Posterior cingulate gyrus (tissue), 11 donors: Measurements from ENCODE around the gene FANCL.
"Not testable (repeated sequence)": the region's sequence is repeated elsewhere in the genome, so short reads cannot be mapped to it uniquely, and the experiment has no call there.

Source experiments
- DNase-seq, 10 donors: peaks; one replicate each; pipeline versions ENCODE4 v3.0.0 to v3.0.0-alpha.2; 2020 to 2021; ENCODE audit warnings: mixed read lengths in 3 of 10
- intact Hi-C: fragments of 100-400 bp; cut with DNase I; formaldehyde crosslinking; loops from one replicate; pipeline ENCODE4 v1.15.1; 2023

Gene FANCL

GRCh38 chr2:58207189-58207588 lies 33.9 kb downstream of the FANCL start:
- no peak for DNase-seq
- intact Hi-C loops, result no loop called here

GRCh38 chr2:58206785-58207184 lies 34.3 kb downstream of the FANCL start:
- DNase-seq, result no peak
- intact Hi-C loops, result no loop called here

- no peak for DNase-seq
- intact Hi-C loops, result no loop called here
Observed at GRCh38 chr2:58204195-58204959, 36.7 kb downstream of the FANCL start.

- no peak for DNase-seq
- intact Hi-C loops, result no loop called here
Observed at GRCh38 chr2:58203018-58203417, 38.1 kb downstream of the FANCL start.

DNA sequence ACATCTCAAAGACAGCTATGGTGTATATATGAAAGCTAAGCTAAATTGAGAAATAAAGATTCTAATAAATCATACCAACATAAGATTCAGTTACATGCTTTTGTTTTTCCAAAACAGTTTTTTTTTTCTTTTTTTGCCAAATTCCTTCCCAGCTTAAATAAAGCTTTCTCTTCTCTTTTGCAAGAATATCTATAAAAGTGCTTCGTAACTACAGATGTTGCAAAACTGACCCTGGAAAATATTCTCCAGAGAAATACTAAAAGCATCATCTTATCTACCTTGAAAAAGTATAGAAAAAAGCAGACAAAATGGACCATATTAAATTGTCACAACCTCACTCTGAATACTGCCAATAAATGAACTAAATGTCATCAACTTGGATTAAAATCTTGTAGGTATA lies 38.7 kb downstream of the FANCL start:
- intact Hi-C loops, result no loop called here
- DNase-seq, result no peak

GRCh38 chr2:58197894-58198293 lies 43.2 kb downstream of the FANCL start:
- DNase-seq, result no peak
- intact Hi-C loops, result no loop called here

DNA sequence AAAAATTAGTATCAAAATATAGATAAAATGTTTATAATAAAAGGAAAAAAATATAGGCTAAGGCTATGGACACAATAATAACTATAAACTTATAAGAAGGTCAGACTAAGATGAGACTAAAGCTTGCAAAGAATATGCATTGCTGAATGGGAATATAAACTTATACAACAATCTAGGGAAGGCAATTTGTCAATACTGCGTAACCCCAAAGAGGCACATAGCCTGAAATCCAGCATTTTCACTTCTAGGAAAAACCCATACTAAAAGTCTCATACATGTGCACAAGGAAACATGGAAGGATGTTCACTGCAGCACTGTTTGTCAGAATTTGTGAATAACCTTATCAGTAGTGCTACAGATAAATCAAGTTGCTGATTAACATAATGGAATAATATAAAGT lies 45.5 kb downstream of the FANCL start:
- no peak for DNase-seq
- intact Hi-C loops, result no loop called here

- intact Hi-C loops, result no loop called here
- DNase-seq, result no peak
Observed at GRCh38 chr2:58194458-58194857, 46.7 kb downstream of the FANCL start.

- DNase-seq, intact Hi-C loops: not testable (repeated sequence)
Observed at GRCh38 chr2:58187022-58187421, 54.1 kb downstream of the FANCL start.

GRCh38 chr2:58186501-58186900 lies 54.6 kb downstream of the FANCL start:
- DNase-seq, result no peak
- intact Hi-C loops, result no loop called here

DNA sequence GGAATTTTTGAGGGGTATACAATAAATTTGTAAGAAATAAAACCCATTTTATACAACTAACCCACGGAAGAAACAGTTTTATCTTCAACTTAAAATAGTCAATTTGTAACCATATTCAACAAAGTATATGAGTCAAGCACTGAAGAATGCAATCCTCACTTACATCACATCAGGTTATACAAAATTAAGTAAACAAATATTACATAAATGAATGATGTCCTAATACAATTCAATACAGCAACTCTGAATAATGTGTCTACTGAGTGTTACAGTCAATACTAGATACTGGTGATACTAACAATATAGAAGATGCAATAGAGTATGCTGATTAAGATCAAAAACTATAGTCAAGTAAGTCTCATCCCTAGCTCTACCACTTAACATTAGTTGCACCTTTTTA lies 58.6 kb downstream of the FANCL start:
- no peak for DNase-seq
- intact Hi-C loops, result no loop called here

DNA sequence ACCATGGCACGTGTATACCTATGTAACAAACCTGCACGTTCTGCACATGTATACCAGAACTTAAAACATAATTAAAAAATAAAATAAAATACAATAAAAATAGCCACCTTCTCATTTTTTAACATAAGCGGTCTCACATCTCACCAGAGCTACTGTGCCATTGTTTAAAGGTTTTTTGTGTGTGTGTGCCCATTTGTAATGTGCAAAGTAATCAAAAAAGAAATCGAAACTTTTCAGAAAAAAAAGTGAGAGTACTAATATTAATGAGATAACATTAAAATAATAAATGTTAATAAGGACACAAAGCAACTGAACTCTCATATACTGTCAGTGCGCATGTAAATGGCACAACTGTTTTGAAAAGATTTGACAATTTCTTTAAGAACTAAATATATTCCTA lies 60.5 kb downstream of the FANCL start:
- no peak for DNase-seq
- intact Hi-C loops, result no loop called here

DNA sequence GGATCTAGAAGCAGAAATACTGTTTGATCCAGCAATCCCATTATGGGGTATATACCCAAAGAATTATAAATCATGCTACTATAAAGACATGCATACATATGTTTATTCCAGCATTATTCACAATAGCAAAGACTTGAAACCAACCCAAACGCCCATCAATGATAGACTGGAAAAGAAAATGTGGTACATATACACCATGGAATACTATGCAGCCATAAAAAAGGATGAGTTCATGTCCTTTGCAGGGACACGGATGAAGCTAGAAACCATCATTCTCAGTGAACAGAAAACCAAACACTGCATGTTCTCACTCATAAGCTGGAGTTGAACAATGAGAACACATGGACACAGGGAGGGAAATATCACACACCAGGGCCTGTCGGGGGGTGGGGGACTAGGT lies 61.0 kb downstream of the FANCL start:
- intact Hi-C loops, DNase-seq: not testable (repeated sequence)

- DNase-seq, intact Hi-C loops: not testable (repeated sequence)
Observed at GRCh38 chr2:58177187-58177586, 63.9 kb downstream of the FANCL start.

GRCh38 chr2:58171831-58172230 lies 69.3 kb downstream of the FANCL start:
- peak in 2 of 10 donors; percentile 42 to 51 for DNase-seq
- intact Hi-C loops, result not testable (repeated sequence)

GRCh38 chr2:58170334-58170933 lies 70.7 kb downstream of the FANCL start:
- intact Hi-C loops, DNase-seq: not testable (repeated sequence)

DNA sequence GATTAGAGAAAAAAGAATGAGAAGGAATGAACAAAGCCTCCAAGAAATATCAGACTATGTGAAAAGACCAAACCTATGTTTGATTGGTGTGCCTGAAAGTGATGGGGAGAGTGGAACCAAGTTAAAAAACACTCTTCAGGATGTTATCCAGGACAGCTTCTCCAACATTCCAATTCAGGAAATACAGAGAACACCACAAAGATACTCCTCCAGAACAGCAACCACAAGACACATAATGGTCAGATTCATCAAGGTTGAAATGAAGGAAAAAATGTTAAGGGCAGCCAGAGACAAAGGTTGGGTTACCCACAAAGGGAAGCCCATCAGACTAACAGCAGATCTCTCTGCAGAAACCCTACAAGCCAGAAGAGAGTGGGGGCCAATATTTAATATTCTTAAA lies 71.3 kb downstream of the FANCL start:
- DNase-seq, intact Hi-C loops: not testable (repeated sequence)

DNA sequence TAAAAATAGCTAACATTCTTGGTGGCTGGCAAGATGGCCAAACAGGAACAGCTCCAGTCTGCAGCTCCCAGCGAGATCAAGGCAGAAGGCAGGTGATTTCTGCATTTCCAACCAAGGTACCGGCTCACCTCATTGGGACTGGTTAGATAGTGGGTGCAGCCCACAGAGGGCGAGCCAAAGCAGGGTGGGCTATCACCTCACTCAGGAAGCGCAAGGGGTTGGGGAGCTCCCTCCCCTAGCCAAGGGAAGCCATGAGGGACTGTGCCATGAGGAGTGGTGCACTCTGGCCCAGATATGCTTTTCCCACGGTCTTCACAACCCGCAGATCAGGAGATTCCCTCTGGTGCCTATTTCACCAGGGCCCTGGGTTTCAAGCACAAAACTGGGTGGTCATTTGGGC lies 73.0 kb downstream of the FANCL start:
- DNase-seq, result peak in 1 of 10 donors; percentile 44
- intact Hi-C loops, result not testable (repeated sequence)

GRCh38 chr2:58163913-58164312 lies 77.2 kb downstream of the FANCL start:
- intact Hi-C loops, result no loop called here

GRCh38 chr2:58158481-58158880 lies 82.6 kb downstream of the FANCL start:
- intact Hi-C loops, result no loop called here
- DNase-seq, result no peak

More at GRCh38 chr2:58163913-58164312, 77.2 kb downstream of the FANCL start:
- DNase-seq, result no peak

DNA sequence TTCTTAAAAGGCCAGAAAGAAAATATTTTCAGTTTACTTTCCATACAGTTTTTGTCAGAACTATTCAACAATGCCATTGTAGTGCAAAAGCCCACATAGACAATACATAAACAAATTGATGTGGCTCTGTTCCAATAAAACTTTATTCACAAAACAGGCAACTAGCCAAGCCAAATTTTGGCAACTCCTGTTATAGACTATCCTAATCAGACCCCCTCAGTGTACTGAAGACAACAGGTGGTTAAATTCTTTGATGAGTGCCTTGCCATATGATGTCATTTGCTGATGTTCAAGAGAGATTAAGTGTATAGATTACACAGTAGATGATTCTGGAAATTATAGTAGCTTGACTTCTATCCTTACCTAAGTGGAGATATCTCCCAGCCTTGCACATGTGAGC lies 83.4 kb downstream of the FANCL start:
- DNase-seq, result no peak
- intact Hi-C loops, result no loop called here

GRCh38 chr2:58156780-58157179 lies 84.3 kb downstream of the FANCL start:
- intact Hi-C loops, result no loop called here

More at GRCh38 chr2:58156780-58157179, 84.3 kb downstream of the FANCL start:
- DNase-seq, result no peak
